Trophoblast cell (in vitro differentiated cells and primary cell): ENCODE results near the gene KCNMA1.

Experiments used
- DNase-seq, 2 donors: peaks; one replicate each; pipeline ENCODE4 v3.0.0-alpha.2; 2016
- H2AFZ ChIP-seq: 2 replicates; pipeline ENCODE4 v1.6.1; 2013; ENCODE audit warnings: low read length, moderate library complexity, mild to moderate bottlenecking; ENCODE audit not compliant: insufficient read depth, poor library complexity
- H2AK5ac ChIP-seq: 2 replicates; pipeline ENCODE4 v1.6.1; 2013; ENCODE audit warnings: mild to moderate bottlenecking, low read length
- H2BK120ac ChIP-seq: 2 replicates; pipeline ENCODE4 v1.6.1; 2013; ENCODE audit warnings: low read length, mild to moderate bottlenecking, moderate library complexity; ENCODE audit not compliant: insufficient read depth, poor library complexity
- H2BK12ac ChIP-seq: 2 replicates; pipeline ENCODE4 v1.6.1; 2013; ENCODE audit warnings: mild to moderate bottlenecking, low read length, moderate library complexity
- H2BK5ac ChIP-seq: 2 replicates; pipeline ENCODE4 v1.6.1; 2013; ENCODE audit warnings: low read length, low read depth, moderate library complexity, mild to moderate bottlenecking; ENCODE audit not compliant: poor library complexity
- H3K14ac ChIP-seq: 2 replicates; pipeline ENCODE4 v1.6.1; 2013; ENCODE audit warnings: mild to moderate bottlenecking, low read length
- H3K18ac ChIP-seq: 2 replicates; pipeline ENCODE4 v1.6.1; 2013; ENCODE audit warnings: mild to moderate bottlenecking, low read length
- H3K23ac ChIP-seq: 2 replicates; pipeline ENCODE4 v1.6.1; 2013; ENCODE audit warnings: low read length
- H3K27ac ChIP-seq: 2 replicates; pipeline ENCODE4 v1.5.1; 2013; ENCODE audit warnings: low read depth, mild to moderate bottlenecking, inconsistent platforms, low read length, moderate library complexity
- H3K27me3 ChIP-seq: 2 replicates; pipeline ENCODE4 v1.6.1; 2013; ENCODE audit warnings: inconsistent platforms, mild to moderate bottlenecking, low read length, moderate library complexity; ENCODE audit not compliant: insufficient read depth
- H3K36me3 ChIP-seq, 2 experiments: 1 replicate in 1 of 2; 2 replicates in 1 of 2; pipeline ENCODE4 v1.6.1; 2013; ENCODE audit warnings: low read length in 2 of 2, mild to moderate bottlenecking in 2 of 2, moderate library complexity in 1 of 2; ENCODE audit not compliant: insufficient read depth in 2 of 2, control insufficient read depth in 1 of 2
- H3K4ac ChIP-seq: 2 replicates; pipeline ENCODE4 v1.6.1; 2013; ENCODE audit warnings: low read depth, mild to moderate bottlenecking, low read length, moderate library complexity
- H3K4me1 ChIP-seq, 2 experiments: 1 replicate in 1 of 2; 2 replicates in 1 of 2; pipeline ENCODE4 v1.6.1; 2013; ENCODE audit warnings: low read length in 2 of 2, mild to moderate bottlenecking in 2 of 2, moderate library complexity in 1 of 2; ENCODE audit not compliant: insufficient read depth in 2 of 2, control insufficient read depth in 1 of 2
- H3K4me2 ChIP-seq: 2 replicates; pipeline ENCODE4 v1.6.1; 2013; ENCODE audit warnings: inconsistent platforms, mild to moderate bottlenecking, low read length, moderate library complexity
- H3K4me3 ChIP-seq: 2 replicates; pipeline ENCODE4 v1.5.1; 2013; ENCODE audit warnings: mild to moderate bottlenecking, low read depth, low read length, inconsistent platforms
- H3K79me1 ChIP-seq: one replicate; pipeline ENCODE4 v1.6.1; 2013; ENCODE audit warnings: low read length
- H3K79me2 ChIP-seq: 2 replicates; pipeline ENCODE4 v1.6.1; 2013; ENCODE audit warnings: low read length, mild to moderate bottlenecking; ENCODE audit not compliant: control insufficient read depth, insufficient read depth, poor library complexity
- H3K9ac ChIP-seq: 2 replicates; pipeline ENCODE4 v1.6.1; 2013; ENCODE audit warnings: mild to moderate bottlenecking, low read length
- H3K9me3 ChIP-seq: 2 replicates; pipeline ENCODE4 v1.6.1; 2013; ENCODE audit warnings: low read depth, mild to moderate bottlenecking, control low read depth, inconsistent platforms, low read length; ENCODE audit not compliant: insufficient read depth
- H4K12ac ChIP-seq: 2 replicates; pipeline ENCODE4 v1.6.1; 2013; ENCODE audit warnings: low read depth, mild to moderate bottlenecking, low read length, moderate library complexity
- H4K8ac ChIP-seq: 2 replicates; pipeline ENCODE4 v1.6.1; 2013; ENCODE audit warnings: low read depth, mild to moderate bottlenecking, low read length, moderate library complexity
- H4K91ac ChIP-seq: one replicate; pipeline ENCODE4 v1.6.1; 2013; ENCODE audit warnings: low read depth, mild to moderate bottlenecking, low read length, moderate library complexity
- WGBS: extraction: QIAGEN DNeasy Blood & Tissue Kit; methylation state at CpG from one replicate; pipeline ENCODE4 v1.1.7; 2013; ENCODE audit warnings: missing lambda C conversion rate; ENCODE audit not compliant: insufficient read length, insufficient coverage; ENCODE audit errors: extremely low coverage; 5-methylcytosine and 5-hydroxymethylcytosine counted together

KCNMA1 gene

DNA sequence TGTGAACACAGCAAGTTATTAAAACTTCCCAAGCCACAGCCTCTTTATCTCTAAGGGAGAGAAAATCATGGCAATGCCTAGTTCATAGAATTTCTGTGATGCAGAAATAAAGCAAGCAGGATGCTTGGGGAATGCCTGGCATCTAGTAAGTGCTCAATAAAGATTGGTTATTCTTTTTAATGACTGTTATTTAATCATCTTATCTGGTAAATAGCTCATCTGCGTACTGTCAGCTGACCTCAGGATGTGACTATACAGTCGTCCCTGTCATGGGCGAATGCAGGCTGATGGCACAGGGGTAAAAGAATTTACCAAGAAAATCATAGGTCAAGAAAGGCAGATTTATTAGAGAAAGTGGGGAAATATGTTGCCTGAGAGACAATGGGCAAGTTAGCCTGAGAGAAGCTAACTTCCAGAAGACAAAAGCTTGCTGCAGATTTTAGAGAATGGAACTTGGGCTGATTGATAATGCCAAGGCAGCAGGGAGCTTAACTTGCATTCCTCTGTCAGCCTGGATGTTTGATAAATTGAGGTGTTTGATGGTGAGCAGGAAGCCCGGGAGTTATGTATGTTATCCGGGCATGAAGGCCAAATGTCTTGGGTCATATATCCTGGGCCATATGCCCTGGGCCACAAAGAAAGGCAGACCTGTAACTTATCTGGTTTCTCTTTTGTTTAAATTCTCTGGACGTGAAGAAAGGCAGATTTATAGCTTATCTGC, 126.0 kb downstream of the KCNMA1 start:
- Histone ChIP-seq H4K12ac (no peak overlapping the region), H4K91ac (peak overlapping the region; percentile 99), H3K27me3 (no peaks in the 10 kb centered on the region), H3K9me3 (no peaks in the 10 kb centered on the region), H2BK12ac (peak overlapping the region; percentile 23), H3K27ac (peak overlapping the region; percentile 98), H2BK5ac (peak overlapping the region; percentile 90), H3K79me2 (peaks cover 20% of the 10 kb centered on the region), H3K4me1 (peaks cover 42 to 53% of the 10 kb centered on the region in 2 experiments), H3K4me3 (no peak overlapping the region), H2AFZ (no peak overlapping the region), H3K4me2 (no peak overlapping the region), H3K23ac (no peak overlapping the region), H3K4ac (peak overlapping the region; percentile 29), H3K9ac (no peak overlapping the region), H3K14ac (no peak overlapping the region), H2AK5ac (no peak overlapping the region), H4K8ac (peak overlapping the region; percentile 47), H3K36me3 (peaks cover 0 to 2% of the 10 kb centered on the region in 2 experiments), H3K79me1 (peaks cover 60% of the 10 kb centered on the region), H3K18ac (no peak overlapping the region), H2BK120ac (peak overlapping the region; percentile 87)
- DNase-seq = no peak
- no CpG with 5 or more reads among the region's 6 CpGs for WGBS

DNA sequence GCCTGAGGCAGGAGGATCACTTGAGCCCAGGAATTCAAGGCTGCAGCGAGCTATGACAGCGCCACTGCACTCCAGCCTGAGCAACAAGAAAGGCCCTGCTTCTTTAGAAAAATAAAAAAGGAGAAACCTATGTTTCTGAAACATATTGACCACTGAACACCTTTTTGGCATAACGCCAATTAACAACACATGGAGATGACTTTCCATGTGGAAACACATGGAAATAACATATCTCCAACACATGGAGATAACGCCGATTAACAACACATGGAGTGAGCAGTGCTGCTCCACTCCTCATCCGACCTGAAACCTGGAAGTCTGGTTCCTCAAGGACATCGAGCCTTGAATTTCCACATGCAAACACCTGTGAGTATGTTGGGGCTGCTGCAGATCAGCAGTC, 126.9 kb downstream of the KCNMA1 start:
- Histone ChIP-seq H3K18ac (peak overlapping the region; percentile 42), H3K14ac (peak overlapping the region; percentile 95), H3K23ac (no peak overlapping the region), H3K36me3 (no peaks in the 10 kb centered on the region), H3K27ac (peak overlapping the region; percentile 98), H3K4ac (peak overlapping the region; percentile 81), H3K79me2 (peaks cover 20% of the 10 kb centered on the region), H3K4me1 (peaks cover 40 to 48% of the 10 kb centered on the region in 2 experiments), H2BK5ac (peak overlapping the region; percentile 90), H3K27me3 (no peaks in the 10 kb centered on the region), H4K8ac (peak overlapping the region; percentile 87), H3K9ac (no peak overlapping the region), H3K4me3 (no peak overlapping the region), H3K79me1 (peaks cover 63% of the 10 kb centered on the region), H2AK5ac (peak overlapping the region; percentile 90), H4K91ac (peak overlapping the region; percentile 99), H4K12ac (peak overlapping the region; percentile 1), H3K4me2 (no peak overlapping the region), H2AFZ (peak overlapping the region; percentile 24), H2BK120ac (peak overlapping the region; percentile 87), H2BK12ac (peak overlapping the region; percentile 95), H3K9me3 (no peaks in the 10 kb centered on the region)
- no peak for DNase-seq
- no CpG with 5 or more reads among the region's 7 CpGs for WGBS

DNA sequence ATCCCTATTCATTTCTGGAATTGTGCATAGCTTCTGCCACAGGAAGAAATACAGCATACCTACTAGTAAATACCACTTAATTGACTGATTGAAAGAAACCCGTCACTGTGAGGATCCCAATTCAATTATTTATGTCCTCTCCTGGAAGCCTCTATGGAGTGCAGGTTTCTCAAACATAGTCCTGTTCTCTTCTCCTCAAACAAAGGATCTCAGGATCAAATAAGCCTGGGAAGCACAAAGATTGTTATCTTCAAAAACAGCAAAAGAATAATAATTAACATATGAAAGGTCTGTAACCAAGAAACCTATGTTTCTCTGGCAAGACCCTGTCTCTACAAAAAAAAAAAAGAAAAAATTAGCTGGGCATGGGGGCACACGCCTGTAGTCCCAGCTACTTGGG, 127.3 kb downstream of the KCNMA1 start:
- H2BK120ac ChIP-seq = peak overlapping the region; percentile 96
- no CpG with 5 or more reads among the region's 2 CpGs for WGBS

DNA sequence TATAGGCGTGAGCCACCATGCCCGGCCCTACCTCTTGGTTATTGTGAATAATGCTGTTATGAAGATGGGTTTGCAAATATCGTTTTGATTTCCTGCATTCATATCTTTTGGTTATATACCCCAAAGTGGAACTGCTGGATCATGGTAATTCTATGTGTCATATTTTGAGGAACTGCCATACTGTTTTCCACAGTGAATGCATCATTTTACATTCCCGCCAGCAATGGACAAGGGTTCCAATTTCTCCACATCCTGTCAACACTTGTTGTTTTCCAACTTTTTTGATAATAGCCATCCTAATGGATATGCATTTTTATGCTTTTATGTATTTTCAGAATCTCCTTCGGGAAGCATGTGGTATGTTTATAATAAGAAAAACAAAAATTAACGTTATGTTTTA, 128.2 kb downstream of the KCNMA1 start:
- Histone ChIP-seq H4K91ac (peak overlapping the region; percentile 90), H4K12ac (no peak overlapping the region), H3K27me3 (no peaks in the 10 kb centered on the region), H3K4ac (no peak overlapping the region), H3K79me1 (peaks cover 59% of the 10 kb centered on the region), H3K4me1 (peaks cover 42 to 46% of the 10 kb centered on the region in 2 experiments), H2BK120ac (peak overlapping the region; percentile 96), H3K4me2 (no peak overlapping the region), H2AFZ (no peak overlapping the region), H2BK12ac (peak overlapping the region; percentile 98), H3K9me3 (no peaks in the 10 kb centered on the region), H4K8ac (no peak overlapping the region), H2AK5ac (no peak overlapping the region), H3K23ac (no peak overlapping the region), H3K4me3 (no peak overlapping the region), H3K27ac (peak overlapping the region; percentile 98), H3K14ac (no peak overlapping the region), H3K9ac (no peak overlapping the region), H3K79me2 (peaks cover 18% of the 10 kb centered on the region), H3K18ac (no peak overlapping the region), H3K36me3 (no peaks in the 10 kb centered on the region), H2BK5ac (peak overlapping the region; percentile 89)
- no CpG with 5 or more reads among the region's 6 CpGs for WGBS
- no peak for DNase-seq

More for the DNA sequence above, 127.3 kb downstream of the KCNMA1 start:
- H3K27ac ChIP-seq = peak overlapping the region; percentile 98
- peaks cover 60% of the 10 kb centered on the region for H3K79me1 ChIP-seq
- H2AK5ac ChIP-seq = peak overlapping the region; percentile 90
- H4K91ac ChIP-seq = peak overlapping the region; percentile 99
- no peaks in the 10 kb centered on the region for H3K27me3 ChIP-seq
- peaks cover 39 to 45% of the 10 kb centered on the region in 2 experiments for H3K4me1 ChIP-seq
- H3K14ac ChIP-seq = no peak overlapping the region
- H3K4me3 ChIP-seq = no peak overlapping the region
- no peaks in the 10 kb centered on the region for H3K9me3 ChIP-seq
- no peak overlapping the region for H3K9ac ChIP-seq
- H3K18ac ChIP-seq = no peak overlapping the region
- no peak overlapping the region for H3K23ac ChIP-seq
- no peak overlapping the region for H2AFZ ChIP-seq
- H4K12ac ChIP-seq = no peak overlapping the region
- peaks cover 18% of the 10 kb centered on the region for H3K79me2 ChIP-seq
- no peak overlapping the region for H3K4me2 ChIP-seq
- H3K36me3 ChIP-seq = no peaks in the 10 kb centered on the region
- peak overlapping the region; percentile 90 for H2BK5ac ChIP-seq
- no peak for DNase-seq
- H4K8ac ChIP-seq = peak overlapping the region; percentile 26
- no peak overlapping the region for H3K4ac ChIP-seq
- peak overlapping the region; percentile 98 for H2BK12ac ChIP-seq
